Activated T-helper 1 cell treated with Interleukin-2 at 50 U/mL for 16 hours (primary cell): ENCODE measurements around the gene RGS7BP.

Source experiments
- DNase-seq: peaks from one replicate; pipeline ENCODE4 v3.0.0-alpha.2; 2020; ENCODE audit warnings: low read depth

RGS7BP gene

GRCh38 chr5:64505769-64506566 lies at the start of gene RGS7BP:
TSS of gene RGS7BP (plus strand) at chr5:64506015. CDS start at chr5:64506625, 610 bp downstream.
- DNase-seq, result no peak

- DNase-seq, result no peak
Observed at GRCh38 chr5:64457846-64458245, 48.0 kb upstream of the RGS7BP start.

- no peak for DNase-seq
Observed at GRCh38 chr5:64458948-64459347, 46.9 kb upstream of the RGS7BP start.

- DNase-seq, result no peak
Observed at GRCh38 chr5:64462391-64462790, 43.4 kb upstream of the RGS7BP start.

GRCh38 chr5:64486163-64486562 lies 19.7 kb upstream of the RGS7BP start:
- DNase-seq, result no peak

GRCh38 chr5:64487283-64487682 lies 18.5 kb upstream of the RGS7BP start:
- no peak for DNase-seq

GRCh38 chr5:64489857-64490256 lies 16.0 kb upstream of the RGS7BP start:
- DNase-seq, result no peak

- DNase-seq, result no peak
Observed at GRCh38 chr5:64497386-64497785, 8.4 kb upstream of the RGS7BP start.

GRCh38 chr5:64502196-64502595 lies 3.6 kb upstream of the RGS7BP start:
- no peak for DNase-seq

- DNase-seq, result no peak
Observed at GRCh38 chr5:64506567-64507263, 900 bp downstream of the RGS7BP start.

- DNase-seq, result no peak
Observed at GRCh38 chr5:64507264-64507605, 1.4 kb downstream of the RGS7BP start.

GRCh38 chr5:64509828-64510227 lies 4.0 kb downstream of the RGS7BP start:
- DNase-seq, result no peak

- no peak for DNase-seq
Observed at GRCh38 chr5:64513492-64513891, 7.7 kb downstream of the RGS7BP start.

GRCh38 chr5:64514612-64515011 lies 8.8 kb downstream of the RGS7BP start:
- no peak for DNase-seq

- no peak for DNase-seq
Observed at GRCh38 chr5:64516216-64516615, 10.4 kb downstream of the RGS7BP start.

- no peak for DNase-seq
Observed at GRCh38 chr5:64518793-64519192, 13.0 kb downstream of the RGS7BP start.

- DNase-seq, result no peak
Observed at GRCh38 chr5:64519263-64519662, 13.4 kb downstream of the RGS7BP start.

GRCh38 chr5:64526734-64527439 lies 21.1 kb downstream of the RGS7BP start:
- no peak for DNase-seq

GRCh38 chr5:64530076-64530475 lies 24.3 kb downstream of the RGS7BP start:
- DNase-seq, result no peak

- DNase-seq, result no peak
Observed at GRCh38 chr5:64532212-64532611, 26.4 kb downstream of the RGS7BP start.

GRCh38 chr5:64532657-64533056 lies 26.8 kb downstream of the RGS7BP start:
- no peak for DNase-seq

- DNase-seq, result no peak
Observed at GRCh38 chr5:64534033-64534432, 28.2 kb downstream of the RGS7BP start.

GRCh38 chr5:64557911-64558310 lies 52.1 kb downstream of the RGS7BP start:
- DNase-seq, result no peak
